ENCODE measurements around the gene CXCR4. TPM values are rescaled to one million over a fixed set of nuclear protein-coding genes. Genes with fewer than 3 reads are reported as not detected.

The CXCR4 gene
- polyA plus RNA-seq, 1 experiment: 0.05 TPM

DNA sequence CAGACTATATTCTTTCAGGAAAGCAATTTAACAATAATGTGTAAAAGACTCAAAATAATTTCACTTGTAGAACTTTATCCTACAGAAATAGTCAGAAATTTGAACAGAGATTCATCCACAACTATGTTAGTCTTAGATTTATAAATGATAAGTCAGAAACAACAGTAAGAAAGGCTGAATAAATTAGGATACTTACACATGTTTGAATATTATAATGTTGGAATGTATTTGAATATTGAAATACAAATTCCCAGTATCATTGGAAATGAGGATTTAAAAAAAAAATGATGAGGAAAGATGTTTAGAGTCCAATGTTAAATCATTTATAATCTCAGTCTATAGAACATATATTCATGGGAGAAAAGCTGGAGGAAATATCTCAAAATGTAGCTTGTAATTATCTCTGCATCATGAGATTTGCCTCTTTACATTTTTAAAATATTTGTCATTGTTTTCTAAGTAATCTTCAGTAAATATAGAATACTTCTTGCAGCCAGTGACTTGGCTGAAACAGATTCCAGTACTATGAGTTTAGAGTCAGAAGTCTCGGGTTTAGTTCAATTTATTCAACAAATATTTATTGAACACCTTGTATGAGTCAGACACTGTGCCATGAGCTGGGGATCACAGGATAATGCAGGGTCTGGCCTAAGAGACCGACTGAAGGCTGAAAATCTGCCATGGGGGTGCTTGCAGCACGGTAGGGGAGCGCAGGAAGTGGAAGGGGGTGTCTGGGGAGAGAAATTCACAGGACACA is 32.3 kb downstream of the CXCR4 start:
- DNase-seq (ENCODE audit: low read depth): no peak
- CTCF ChIA-PET: no interaction called here
- POLR2A ChIA-PET: no interaction called here
- TF ChIP-seq, protein P1, sequence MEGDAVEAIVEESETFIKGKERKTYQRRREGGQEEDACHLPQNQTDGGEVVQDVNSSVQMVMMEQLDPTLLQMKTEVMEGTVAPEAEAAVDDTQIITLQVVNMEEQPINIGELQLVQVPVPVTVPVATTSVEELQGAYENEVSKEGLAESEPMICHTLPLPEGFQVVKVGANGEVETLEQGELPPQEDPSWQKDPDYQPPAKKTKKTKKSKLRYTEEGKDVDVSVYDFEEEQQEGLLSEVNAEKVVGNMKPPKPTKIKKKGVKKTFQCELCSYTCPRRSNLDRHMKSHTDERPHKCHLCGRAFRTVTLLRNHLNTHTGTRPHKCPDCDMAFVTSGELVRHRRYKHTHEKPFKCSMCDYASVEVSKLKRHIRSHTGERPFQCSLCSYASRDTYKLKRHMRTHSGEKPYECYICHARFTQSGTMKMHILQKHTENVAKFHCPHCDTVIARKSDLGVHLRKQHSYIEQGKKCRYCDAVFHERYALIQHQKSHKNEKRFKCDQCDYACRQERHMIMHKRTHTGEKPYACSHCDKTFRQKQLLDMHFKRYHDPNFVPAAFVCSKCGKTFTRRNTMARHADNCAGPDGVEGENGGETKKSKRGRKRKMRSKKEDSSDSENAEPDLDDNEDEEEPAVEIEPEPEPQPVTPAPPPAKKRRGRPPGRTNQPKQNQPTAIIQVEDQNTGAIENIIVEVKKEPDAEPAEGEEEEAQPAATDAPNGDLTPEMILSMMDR (IDR thresholded peaks at IDR 0.05; ENCODE audit: insufficient read depth, low read depth, low read length): no peak
- no peaks in the 10 kb centered on the region for H3K27me3 ChIP-seq (ENCODE audit: control insufficient read depth, insufficient read depth, low read length)
- H3K36me3 ChIP-seq (ENCODE audit: control insufficient read depth, insufficient read depth, low read length): no peaks in the 10 kb centered on the region
- no peak overlapping the region for H3K4me3 ChIP-seq (ENCODE audit: low read depth, low read length)

DNA sequence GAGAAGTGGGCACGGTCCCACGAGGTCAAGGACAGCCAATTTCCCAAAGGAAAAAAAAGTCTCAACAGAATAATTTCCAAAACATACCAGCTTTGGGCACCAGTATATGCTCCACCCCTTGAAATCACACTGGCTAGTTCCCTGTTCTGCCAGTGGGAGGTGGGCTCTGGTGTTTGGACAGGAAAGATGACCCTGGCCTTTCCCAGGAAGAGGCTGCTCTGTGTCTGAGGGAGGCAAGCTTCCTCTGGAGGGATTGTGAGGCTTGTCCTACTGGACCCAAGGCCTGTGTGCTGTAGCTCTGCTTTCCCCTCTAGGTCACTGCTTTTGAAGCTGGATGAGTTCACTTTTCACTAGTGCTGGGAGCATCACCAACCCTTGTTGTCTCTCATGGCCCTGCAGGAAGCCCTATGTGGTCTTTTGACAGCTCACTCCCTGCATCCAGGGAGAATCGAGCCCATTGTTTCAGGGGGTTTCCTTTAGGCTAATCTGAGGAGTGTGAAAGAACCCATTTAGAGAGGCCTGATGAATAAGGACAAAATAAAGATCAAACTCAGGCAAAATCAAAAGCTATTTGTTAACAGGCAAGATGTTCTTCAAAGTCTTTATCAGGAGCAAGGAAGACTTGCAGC is 36.3 kb downstream of the CXCR4 start:
- ChIA-PET POLR2A (no interaction called here), CTCF (interaction anchor here (0.7 kb wide), 1 partner anchor 11 kb away, joined by 3 read pairs; no protein-coding TSS in a partner anchor)
- Histone ChIP-seq H3K4me3 (ENCODE audit: low read depth, low read length) (no peak overlapping the region), H3K27me3 (ENCODE audit: control insufficient read depth, insufficient read depth, low read length) (no peaks in the 10 kb centered on the region), H3K36me3 (ENCODE audit: control insufficient read depth, insufficient read depth, low read length) (no peaks in the 10 kb centered on the region)
- DNase-seq (ENCODE audit: low read depth): no peak
- TF ChIP-seq, protein P1 (IDR thresholded peaks at IDR 0.05; ENCODE audit: insufficient read depth, low read depth, low read length): no peak

DNA sequence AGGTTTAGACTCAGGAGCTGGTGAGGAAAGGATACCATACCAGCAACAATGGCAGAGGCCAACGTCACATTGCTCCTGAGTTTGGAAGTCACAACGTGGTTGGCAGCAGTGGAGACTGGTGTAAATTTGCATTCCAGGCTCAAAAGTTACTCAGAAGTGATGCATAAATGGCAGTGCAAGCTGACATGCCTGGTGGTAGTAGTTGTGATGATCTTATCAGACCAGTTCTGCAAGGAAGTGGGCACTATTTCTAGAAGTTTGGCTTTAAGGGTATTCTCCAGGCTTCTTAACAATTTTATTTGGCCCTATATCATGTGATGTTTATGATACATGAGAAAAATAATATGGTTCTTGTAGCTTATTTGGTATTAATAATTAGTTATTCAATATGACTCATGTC is 37.8 kb downstream of the CXCR4 start:
- no peaks in the 10 kb centered on the region for H3K27me3 ChIP-seq (ENCODE audit: control insufficient read depth, insufficient read depth, low read length)
- no peaks in the 10 kb centered on the region for H3K36me3 ChIP-seq (ENCODE audit: control insufficient read depth, insufficient read depth, low read length)
- TF ChIP-seq, protein P1 (IDR thresholded peaks at IDR 0.05; ENCODE audit: insufficient read depth, low read depth, low read length): no peak
- no peak overlapping the region for H3K4me3 ChIP-seq (ENCODE audit: low read depth, low read length)
- POLR2A ChIA-PET: no interaction called here
- no peak for DNase-seq (ENCODE audit: low read depth)
- CTCF ChIA-PET: no interaction called here

DNA sequence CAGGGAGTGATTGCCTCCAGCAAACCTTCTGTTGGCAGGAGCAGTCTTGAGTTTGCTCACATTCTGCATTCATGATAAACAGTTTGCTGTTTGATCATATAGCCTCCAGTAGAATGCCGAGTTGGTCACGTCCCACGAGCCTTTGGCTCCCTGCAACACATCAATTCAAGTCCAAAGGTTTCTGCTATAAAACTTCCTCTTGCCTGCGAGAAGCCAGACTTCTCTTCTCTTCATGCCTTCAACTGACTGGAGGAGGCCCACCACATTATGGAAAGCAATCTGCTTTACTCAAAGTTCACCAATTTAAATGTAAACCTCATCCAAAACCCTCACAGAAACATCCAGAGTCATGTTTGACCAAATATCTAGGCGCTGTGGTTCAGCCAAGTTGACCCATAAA is 40.8 kb downstream of the CXCR4 start:
- no peak overlapping the region for H3K4me3 ChIP-seq (ENCODE audit: low read depth, low read length)
- DNase-seq (ENCODE audit: low read depth): no peak
- H3K36me3 ChIP-seq (ENCODE audit: control insufficient read depth, insufficient read depth, low read length): no peaks in the 10 kb centered on the region
- H3K27me3 ChIP-seq (ENCODE audit: control insufficient read depth, insufficient read depth, low read length): no peaks in the 10 kb centered on the region; the same call in 1 of the 2 replicates
- TF ChIP-seq, protein P1 (IDR thresholded peaks at IDR 0.05; ENCODE audit: insufficient read depth, low read depth, low read length): no peak
- ChIA-PET POLR2A (no interaction called here), CTCF (no interaction called here)

DNA sequence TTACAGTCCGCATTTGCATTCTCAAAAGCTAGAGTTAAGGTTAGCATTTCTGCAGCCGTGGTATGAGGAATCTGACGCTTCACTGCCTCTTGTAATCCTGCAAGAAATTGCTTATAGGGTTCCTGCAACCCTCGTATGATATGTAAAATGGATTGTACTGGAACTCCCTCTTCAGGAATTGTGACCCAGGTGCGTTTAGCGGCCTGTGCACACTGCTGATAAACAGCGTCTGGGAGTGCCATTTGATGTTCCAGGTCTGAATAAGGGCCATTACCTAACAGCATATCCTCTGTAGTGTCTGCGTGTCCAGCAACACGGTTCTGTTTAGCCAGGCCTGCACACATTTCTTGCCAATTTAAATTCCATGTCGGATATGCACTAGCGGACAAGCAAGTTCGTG is 42.5 kb downstream of the CXCR4 start:
- Histone ChIP-seq H3K27me3 (ENCODE audit: control insufficient read depth, insufficient read depth, low read length) (no peaks in the 10 kb centered on the region; the same call in 1 of the 2 replicates), H3K4me3 (ENCODE audit: low read depth, low read length) (no peak overlapping the region), H3K36me3 (ENCODE audit: control insufficient read depth, insufficient read depth, low read length) (no peaks in the 10 kb centered on the region)
- ChIA-PET POLR2A (no interaction called here), CTCF (no interaction called here)
- DNase-seq (ENCODE audit: low read depth): no peak
- TF ChIP-seq, protein P1 (IDR thresholded peaks at IDR 0.05; ENCODE audit: insufficient read depth, low read depth, low read length): no peak

Measured in BJ (cell line).